ENCODE results near the gene SCAANT1. TPM values are rescaled to one million over a fixed set of nuclear protein-coding genes. Genes with fewer than 3 reads are reported as not detected.

Gene SCAANT1
- total and polyA plus RNA-seq, 2 experiments from 2014 or later = 1.1 TPM; not detected in 1

DNA sequence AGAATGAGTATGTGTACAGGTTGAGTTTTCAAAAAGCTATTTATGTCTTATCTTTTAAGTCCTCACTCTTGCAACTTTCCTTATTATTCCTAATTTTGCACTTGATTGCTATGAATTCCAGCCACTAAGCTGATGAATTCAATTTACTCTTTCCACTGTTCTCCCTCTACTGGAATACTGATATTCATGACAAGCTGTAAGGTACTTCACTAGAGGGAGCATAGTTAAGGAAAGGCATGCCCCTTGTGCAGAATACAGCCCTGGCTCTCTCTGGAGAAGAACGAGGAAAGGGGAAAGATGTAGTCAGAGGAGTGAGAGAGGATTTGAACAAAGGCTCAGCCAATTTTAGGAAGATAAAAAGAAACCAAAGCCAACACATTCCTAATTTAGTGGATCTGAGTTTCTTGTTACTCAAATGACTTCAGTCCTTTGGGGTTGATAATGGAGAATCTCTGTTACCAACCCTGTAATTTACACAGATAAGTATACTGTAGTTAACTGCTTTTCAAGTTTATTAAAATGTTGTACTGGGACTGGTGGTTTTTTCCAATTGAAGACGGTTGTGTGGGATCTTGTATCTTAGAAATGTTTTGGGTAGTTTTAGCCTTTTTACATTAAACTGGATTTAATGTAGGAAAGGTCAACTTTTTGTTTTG is 4.0 kb downstream of the SCAANT1 start:
- Histone ChIP-seq H3K36me3 (replicated peaks; ENCODE audit: insufficient read depth, low read depth) (no peaks in the 10 kb centered on the region), H3K79me2 (peaks cover 16% of the 10 kb centered on the region), H2AFZ (no peak overlapping the region), H3K4me2 (no peak overlapping the region), H3K9me2 (replicated peaks; ENCODE audit: insufficient read depth) (no peaks in the 10 kb centered on the region), H3K4me1 (ENCODE audit: insufficient read depth) (peaks cover 6% of the 10 kb centered on the region), H3K4me3 (no peak overlapping the region), H3K9me3 (ENCODE audit: low read depth) (no peaks in the 10 kb centered on the region), H4K20me1 (ENCODE audit: insufficient read depth, poor library complexity, severe bottlenecking) (peaks cover 2% of the 10 kb centered on the region), H3K27ac (no peak overlapping the region), H3K27me3 (no peaks in the 10 kb centered on the region)
- no peak for DNase-seq (ENCODE audit: low spot score)
- TF ChIP-seq EZH2 (IDR thresholded peaks at IDR 0.05; ENCODE audit: borderline replicate concordance) (no peak), EZH2phosphoT487 (IDR thresholded peaks at IDR 0.05; ENCODE audit: low read depth, severe bottlenecking, unreplicated experiment) (no peak)
- TF ChIP-seq, protein P1, sequence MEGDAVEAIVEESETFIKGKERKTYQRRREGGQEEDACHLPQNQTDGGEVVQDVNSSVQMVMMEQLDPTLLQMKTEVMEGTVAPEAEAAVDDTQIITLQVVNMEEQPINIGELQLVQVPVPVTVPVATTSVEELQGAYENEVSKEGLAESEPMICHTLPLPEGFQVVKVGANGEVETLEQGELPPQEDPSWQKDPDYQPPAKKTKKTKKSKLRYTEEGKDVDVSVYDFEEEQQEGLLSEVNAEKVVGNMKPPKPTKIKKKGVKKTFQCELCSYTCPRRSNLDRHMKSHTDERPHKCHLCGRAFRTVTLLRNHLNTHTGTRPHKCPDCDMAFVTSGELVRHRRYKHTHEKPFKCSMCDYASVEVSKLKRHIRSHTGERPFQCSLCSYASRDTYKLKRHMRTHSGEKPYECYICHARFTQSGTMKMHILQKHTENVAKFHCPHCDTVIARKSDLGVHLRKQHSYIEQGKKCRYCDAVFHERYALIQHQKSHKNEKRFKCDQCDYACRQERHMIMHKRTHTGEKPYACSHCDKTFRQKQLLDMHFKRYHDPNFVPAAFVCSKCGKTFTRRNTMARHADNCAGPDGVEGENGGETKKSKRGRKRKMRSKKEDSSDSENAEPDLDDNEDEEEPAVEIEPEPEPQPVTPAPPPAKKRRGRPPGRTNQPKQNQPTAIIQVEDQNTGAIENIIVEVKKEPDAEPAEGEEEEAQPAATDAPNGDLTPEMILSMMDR (IDR thresholded peaks at IDR 0.05; ENCODE audit: poor library complexity) = peak; percentile 24
- 55% methylated on average over 2 of the region's 2 CpGs for WGBS (ENCODE audit: low lambda C conversion rate, missing lambda C conversion rate)

DNA sequence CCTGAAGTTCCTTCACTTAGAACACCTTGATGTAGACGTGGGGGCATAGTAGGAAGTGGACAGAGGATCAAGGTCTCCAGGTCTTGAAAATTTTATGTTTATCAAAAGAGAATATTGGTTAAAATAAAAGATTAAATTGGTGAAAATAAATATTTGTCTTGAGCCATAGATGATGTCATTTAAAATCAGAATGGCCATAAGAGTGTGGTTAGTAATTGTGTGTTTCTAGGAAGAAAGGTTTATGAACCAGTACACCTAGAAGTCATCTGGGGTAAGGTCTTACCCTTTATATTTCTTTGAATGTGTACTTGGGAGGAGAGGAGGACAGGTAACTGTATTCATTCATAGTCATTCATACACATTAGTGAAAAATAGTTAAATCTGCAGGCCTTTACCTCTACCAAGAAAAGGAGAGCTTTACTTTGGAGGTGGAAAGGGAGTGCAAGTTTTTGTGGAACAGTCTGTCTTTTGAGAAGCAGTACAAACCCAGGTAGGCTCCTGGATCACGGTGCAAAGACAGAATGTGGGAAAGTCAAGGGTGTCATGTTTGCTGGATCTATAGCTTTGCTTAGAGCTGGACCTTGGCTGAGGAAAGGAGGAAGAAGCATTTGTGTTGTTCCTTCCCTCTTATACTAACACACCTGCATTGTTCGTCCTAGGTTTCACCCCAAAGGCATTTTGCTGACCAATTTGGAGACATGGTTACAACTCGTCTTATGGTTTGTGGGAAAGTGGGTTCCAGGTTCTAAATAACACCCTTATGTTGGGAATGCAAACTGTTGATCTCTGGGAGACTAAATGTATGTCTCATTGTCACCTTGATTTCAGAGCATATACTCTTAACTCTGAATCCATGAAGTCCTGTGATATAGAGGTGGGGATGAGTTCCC is 6.2 kb downstream of the SCAANT1 start:
- Histone ChIP-seq H3K27ac (no peak overlapping the region), H2AFZ (no peak overlapping the region), H3K36me3 (replicated peaks; ENCODE audit: insufficient read depth, low read depth) (no peaks in the 10 kb centered on the region), H3K4me1 (ENCODE audit: insufficient read depth) (peaks cover 3% of the 10 kb centered on the region), H3K4me2 (no peak overlapping the region), H3K4me3 (no peak overlapping the region), H4K20me1 (ENCODE audit: insufficient read depth, poor library complexity, severe bottlenecking) (peaks cover 2% of the 10 kb centered on the region), H3K9me3 (ENCODE audit: low read depth) (no peaks in the 10 kb centered on the region), H3K79me2 (peaks cover 20% of the 10 kb centered on the region), H3K27me3 (no peaks in the 10 kb centered on the region), H3K9me2 (replicated peaks; ENCODE audit: insufficient read depth) (no peaks in the 10 kb centered on the region)
- 93% methylated on average over 4 of the region's 4 CpGs for WGBS (ENCODE audit: low lambda C conversion rate, missing lambda C conversion rate)
- DNase-seq (ENCODE audit: low spot score) = no peak
- TF ChIP-seq, protein P1 (IDR thresholded peaks at IDR 0.05; ENCODE audit: poor library complexity) = no peak
- no peak for TF ChIP-seq EZH2phosphoT487 (IDR thresholded peaks at IDR 0.05; ENCODE audit: low read depth, severe bottlenecking, unreplicated experiment)
- no peak for TF ChIP-seq EZH2 (IDR thresholded peaks at IDR 0.05; ENCODE audit: borderline replicate concordance)

DNA sequence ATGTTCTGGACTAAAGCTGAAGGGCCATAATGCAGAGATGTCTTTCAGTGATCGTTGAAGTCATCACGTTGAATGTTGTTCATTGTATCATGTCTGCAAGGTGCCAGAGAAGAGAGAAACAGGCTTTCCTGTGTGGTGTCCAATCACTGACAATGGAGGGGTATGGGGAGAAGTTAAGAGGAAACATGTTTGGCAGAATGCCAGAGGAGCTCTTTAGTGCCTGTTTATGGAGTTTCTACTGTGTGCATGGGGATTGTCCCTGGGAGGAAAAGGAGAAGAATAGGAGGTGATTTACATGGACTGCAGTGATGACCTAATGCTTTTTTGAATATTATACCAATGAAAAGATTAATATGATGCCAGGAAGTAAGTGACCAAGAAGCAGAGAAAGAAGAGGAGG is 11.7 kb downstream of the SCAANT1 start:
- Histone ChIP-seq H3K4me1 (ENCODE audit: insufficient read depth) (no peaks in the 10 kb centered on the region), H3K9me3 (ENCODE audit: low read depth) (no peaks in the 10 kb centered on the region), H3K27me3 (no peaks in the 10 kb centered on the region), H3K4me3 (no peak overlapping the region), H2AFZ (no peak overlapping the region), H3K4me2 (no peak overlapping the region), H3K79me2 (peaks cover 5% of the 10 kb centered on the region), H3K27ac (no peak overlapping the region), H4K20me1 (ENCODE audit: insufficient read depth, poor library complexity, severe bottlenecking) (peaks cover 5% of the 10 kb centered on the region), H3K9me2 (replicated peaks; ENCODE audit: insufficient read depth) (no peaks in the 10 kb centered on the region), H3K36me3 (replicated peaks; ENCODE audit: insufficient read depth, low read depth) (no peaks in the 10 kb centered on the region)
- peak; percentile 20 for DNase-seq (ENCODE audit: low spot score)
- TF ChIP-seq EZH2phosphoT487 (IDR thresholded peaks at IDR 0.05; ENCODE audit: low read depth, severe bottlenecking, unreplicated experiment) (no peak), EZH2 (IDR thresholded peaks at IDR 0.05; ENCODE audit: borderline replicate concordance) (no peak)
- TF ChIP-seq, protein P1 (IDR thresholded peaks at IDR 0.05; ENCODE audit: poor library complexity) = no peak
- 65% methylated on average over 2 of the region's 2 CpGs for WGBS (ENCODE audit: low lambda C conversion rate, missing lambda C conversion rate)

All from hepatocyte (in vitro differentiated cells).